ENCODE results near the gene MARCHF11. TPM values are rescaled to one million over a fixed set of nuclear protein-coding genes. Genes with fewer than 3 reads are reported as not detected.

The MARCHF11 gene
- total RNA-seq, 1 experiment from 2014 or later: not detected

GRCh38 chr5:16061163-16061562 is 118.4 kb downstream of the MARCHF11 start:
- DNase-seq (ENCODE audit: extremely low read depth, low read depth): no peak

- DNase-seq (ENCODE audit: extremely low read depth, low read depth): no peak
Observed at GRCh38 chr5:16057277-16057676, 122.3 kb downstream of the MARCHF11 start.

GRCh38 chr5:16051246-16051755 is 128.3 kb downstream of the MARCHF11 start:
- no peak for DNase-seq (ENCODE audit: extremely low read depth, low read depth)

- no peak for DNase-seq (ENCODE audit: extremely low read depth, low read depth)
Observed at GRCh38 chr5:16050414-16050813, 129.2 kb downstream of the MARCHF11 start.

- DNase-seq (ENCODE audit: extremely low read depth, low read depth): no peak
Observed at GRCh38 chr5:16049761-16050160, 129.8 kb downstream of the MARCHF11 start.

GRCh38 chr5:16048132-16048531 is 131.5 kb downstream of the MARCHF11 start:
- DNase-seq (ENCODE audit: extremely low read depth, low read depth): no peak

GRCh38 chr5:16043349-16043965 is 136.1 kb downstream of the MARCHF11 start:
- no peak for DNase-seq (ENCODE audit: extremely low read depth, low read depth)

GRCh38 chr5:16037121-16037845 is 142.3 kb downstream of the MARCHF11 start:
- no peak for DNase-seq (ENCODE audit: extremely low read depth, low read depth)

- no peak for DNase-seq (ENCODE audit: extremely low read depth, low read depth)
Observed at GRCh38 chr5:16034319-16035001, 145.1 kb downstream of the MARCHF11 start.

- DNase-seq (ENCODE audit: extremely low read depth, low read depth): no peak
Observed at GRCh38 chr5:16033187-16033925, 146.2 kb downstream of the MARCHF11 start.

GRCh38 chr5:16028708-16029107 is 150.9 kb downstream of the MARCHF11 start:
- no peak for DNase-seq (ENCODE audit: extremely low read depth, low read depth)

- DNase-seq (ENCODE audit: extremely low read depth, low read depth): no peak
Observed at GRCh38 chr5:16025681-16026080, 153.9 kb downstream of the MARCHF11 start.

GRCh38 chr5:16018970-16019369 is 160.6 kb downstream of the MARCHF11 start:
- no peak for DNase-seq (ENCODE audit: extremely low read depth, low read depth)

GRCh38 chr5:16017720-16018119 is 161.9 kb downstream of the MARCHF11 start:
- no peak for DNase-seq (ENCODE audit: extremely low read depth, low read depth)

Small RNA genes within 50 kb of the gene (small RNA-seq; reads per million reads assigned to genes)
- 0 reads per million in 2 experiments for gene RNA5SP178

Data from NCI-H460 (cell line).